ENCODE measurements around the gene PKLR. TPM values are rescaled to one million over a fixed set of nuclear protein-coding genes. Genes with fewer than 3 reads are reported as not detected.

PKLR gene
- total RNA-seq (2021; ENCODE audit: unreplicated experiment) (0.17 TPM), Bru-seq, nascent RNA (percentile 6 among the genes with signal in this experiment), BruChase-seq, experiment 1, labeled RNA remaining after a 6-hour chase (percentile 7 among the genes with signal in this experiment), BruChase-seq, experiment 2, labeled RNA remaining after a 2-hour chase (not detected)
- polyA plus RNA-seq (2012) = not detected in 2 replicates
- long read RNA-seq = 0 reads

GRCh38 chr1:155301342-155301841, at the start of gene PKLR:
PKLR (minus strand) TSS chr1:155301438; CDS start chr1:155301395, 43 bp downstream.
- Histone ChIP-seq H4K20me1 (ENCODE audit: insufficient read depth) (no peaks in the 10 kb centered on the region), H3K27ac (ENCODE audit: low read depth, low read length) (no peak within 1 kb of the TSS), H3K4me3 (replicated peaks in 1 of 2; ENCODE audit: low read depth in 1 of 2, low read length in 2 of 2) (no peak within 1 kb of the TSS), H3K27me3 (ENCODE audit: insufficient read depth, low read length) (no peaks in the 10 kb centered on the region), H3K9me2 (ENCODE audit: insufficient read depth) (no peaks in the 10 kb centered on the region), H3K9ac (ENCODE audit: low read length) (no peak within 1 kb of the TSS), H3K4me1 (ENCODE audit: control insufficient read depth in 1 of 2, insufficient read depth in 2 of 2, low read length in 2 of 2) (peaks cover 0 to 7% of the 10 kb centered on the region in 2 experiments; a peak in 3 of 4 replicates), H3K4me2 (ENCODE audit: low read length) (no peak within 1 kb of the TSS), H3K36me3 (ENCODE audit: control insufficient read depth in 1 of 2, insufficient read depth in 2 of 2, low read length in 2 of 2) (no peaks in the 10 kb centered on the region), H2AFZ (ENCODE audit: low read depth, low read length, poor library complexity, severe bottlenecking) (no peak within 1 kb of the TSS), H3K9me3 (ENCODE audit: control insufficient read depth in 1 of 2, insufficient read depth in 1 of 2, low read depth in 1 of 2, low read length in 2 of 2) (no peaks in the 10 kb centered on the region), H3K79me2 (ENCODE audit: insufficient read depth, low read length) (no peaks in the 10 kb centered on the region)
- no TSS peak for BruUV-seq (replicated peaks)
- TF ChIP-seq, protein P1, sequence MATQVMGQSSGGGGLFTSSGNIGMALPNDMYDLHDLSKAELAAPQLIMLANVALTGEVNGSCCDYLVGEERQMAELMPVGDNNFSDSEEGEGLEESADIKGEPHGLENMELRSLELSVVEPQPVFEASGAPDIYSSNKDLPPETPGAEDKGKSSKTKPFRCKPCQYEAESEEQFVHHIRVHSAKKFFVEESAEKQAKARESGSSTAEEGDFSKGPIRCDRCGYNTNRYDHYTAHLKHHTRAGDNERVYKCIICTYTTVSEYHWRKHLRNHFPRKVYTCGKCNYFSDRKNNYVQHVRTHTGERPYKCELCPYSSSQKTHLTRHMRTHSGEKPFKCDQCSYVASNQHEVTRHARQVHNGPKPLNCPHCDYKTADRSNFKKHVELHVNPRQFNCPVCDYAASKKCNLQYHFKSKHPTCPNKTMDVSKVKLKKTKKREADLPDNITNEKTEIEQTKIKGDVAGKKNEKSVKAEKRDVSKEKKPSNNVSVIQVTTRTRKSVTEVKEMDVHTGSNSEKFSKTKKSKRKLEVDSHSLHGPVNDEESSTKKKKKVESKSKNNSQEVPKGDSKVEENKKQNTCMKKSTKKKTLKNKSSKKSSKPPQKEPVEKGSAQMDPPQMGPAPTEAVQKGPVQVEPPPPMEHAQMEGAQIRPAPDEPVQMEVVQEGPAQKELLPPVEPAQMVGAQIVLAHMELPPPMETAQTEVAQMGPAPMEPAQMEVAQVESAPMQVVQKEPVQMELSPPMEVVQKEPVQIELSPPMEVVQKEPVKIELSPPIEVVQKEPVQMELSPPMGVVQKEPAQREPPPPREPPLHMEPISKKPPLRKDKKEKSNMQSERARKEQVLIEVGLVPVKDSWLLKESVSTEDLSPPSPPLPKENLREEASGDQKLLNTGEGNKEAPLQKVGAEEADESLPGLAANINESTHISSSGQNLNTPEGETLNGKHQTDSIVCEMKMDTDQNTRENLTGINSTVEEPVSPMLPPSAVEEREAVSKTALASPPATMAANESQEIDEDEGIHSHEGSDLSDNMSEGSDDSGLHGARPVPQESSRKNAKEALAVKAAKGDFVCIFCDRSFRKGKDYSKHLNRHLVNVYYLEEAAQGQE (IDR thresholded peaks at IDR 0.05; ENCODE audit: low read depth) = no peak
- TF ChIP-seq FOSL1 (IDR thresholded peaks at IDR 0.05; ENCODE audit: low read depth) = no peak
- TF ChIP-seq POLR2A (IDR thresholded peaks at IDR 0.05; ENCODE audit: borderline replicate concordance, extremely low read depth, insufficient read depth, insufficient read length) = no peak
- no peak for TF ChIP-seq EZH2 (IDR thresholded peaks at IDR 0.05)
- TF ChIP-seq ZFX (IDR thresholded peaks at IDR 0.05) = no peak
- no peak for TF ChIP-seq CBX3 (IDR thresholded peaks at IDR 0.05; ENCODE audit: low read depth)
- no peak for TF ChIP-seq POLR2AphosphoS5 (IDR thresholded peaks at IDR 0.05; ENCODE audit: low read depth, low read length)
- TF ChIP-seq YY1 (IDR thresholded peaks at IDR 0.05; ENCODE audit: extremely low read depth, insufficient replicate concordance, low read depth, low read length) = no peak
- TF ChIP-seq, protein P2, sequence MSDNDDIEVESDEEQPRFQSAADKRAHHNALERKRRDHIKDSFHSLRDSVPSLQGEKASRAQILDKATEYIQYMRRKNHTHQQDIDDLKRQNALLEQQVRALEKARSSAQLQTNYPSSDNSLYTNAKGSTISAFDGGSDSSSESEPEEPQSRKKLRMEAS (IDR thresholded peaks at IDR 0.05) = no peak
- no peak for TF ChIP-seq ZBTB33 (IDR thresholded peaks at IDR 0.05; ENCODE audit: extremely low read depth, insufficient replicate concordance, low read length)
- no peak for TF ChIP-seq JUND (IDR thresholded peaks at IDR 0.05)
- TF ChIP-seq TCF7L2 (IDR thresholded peaks at IDR 0.05; ENCODE audit: borderline replicate concordance, extremely low read depth, insufficient read depth, insufficient read length) = no peak
- TF ChIP-seq, protein P3, sequence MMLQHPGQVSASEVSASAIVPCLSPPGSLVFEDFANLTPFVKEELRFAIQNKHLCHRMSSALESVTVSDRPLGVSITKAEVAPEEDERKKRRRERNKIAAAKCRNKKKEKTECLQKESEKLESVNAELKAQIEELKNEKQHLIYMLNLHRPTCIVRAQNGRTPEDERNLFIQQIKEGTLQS (IDR thresholded peaks at IDR 0.05) = no peak
- no peak for TF ChIP-seq SP1 (IDR thresholded peaks at IDR 0.05; ENCODE audit: low read depth)
- no peak for TF ChIP-seq ZNF274 (IDR thresholded peaks at IDR 0.05; ENCODE audit: low read depth, low read length)
- TF ChIP-seq SIN3A (IDR thresholded peaks at IDR 0.05; ENCODE audit: low read depth) = no peak
- TF ChIP-seq, protein P4, sequence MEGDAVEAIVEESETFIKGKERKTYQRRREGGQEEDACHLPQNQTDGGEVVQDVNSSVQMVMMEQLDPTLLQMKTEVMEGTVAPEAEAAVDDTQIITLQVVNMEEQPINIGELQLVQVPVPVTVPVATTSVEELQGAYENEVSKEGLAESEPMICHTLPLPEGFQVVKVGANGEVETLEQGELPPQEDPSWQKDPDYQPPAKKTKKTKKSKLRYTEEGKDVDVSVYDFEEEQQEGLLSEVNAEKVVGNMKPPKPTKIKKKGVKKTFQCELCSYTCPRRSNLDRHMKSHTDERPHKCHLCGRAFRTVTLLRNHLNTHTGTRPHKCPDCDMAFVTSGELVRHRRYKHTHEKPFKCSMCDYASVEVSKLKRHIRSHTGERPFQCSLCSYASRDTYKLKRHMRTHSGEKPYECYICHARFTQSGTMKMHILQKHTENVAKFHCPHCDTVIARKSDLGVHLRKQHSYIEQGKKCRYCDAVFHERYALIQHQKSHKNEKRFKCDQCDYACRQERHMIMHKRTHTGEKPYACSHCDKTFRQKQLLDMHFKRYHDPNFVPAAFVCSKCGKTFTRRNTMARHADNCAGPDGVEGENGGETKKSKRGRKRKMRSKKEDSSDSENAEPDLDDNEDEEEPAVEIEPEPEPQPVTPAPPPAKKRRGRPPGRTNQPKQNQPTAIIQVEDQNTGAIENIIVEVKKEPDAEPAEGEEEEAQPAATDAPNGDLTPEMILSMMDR (IDR thresholded peaks at IDR 0.05 in 2 of 3, conservative IDR thresholded peaks at IDR 0.05 in 1 of 3; ENCODE audit: borderline replicate concordance in 1 of 3, insufficient read depth in 1 of 3, low read depth in 2 of 3, low read length in 2 of 3) = no peak
- TF ChIP-seq SRF (IDR thresholded peaks at IDR 0.05; ENCODE audit: low read depth) = no peak
- CTCF ChIA-PET = no interaction called here
- intact Hi-C loops (cut with micrococcal nuclease) = no loop called here
- no peak for ATAC-seq
- DNase-seq (ENCODE audit: low read depth, low spot score) = no peak
- RAD21 ChIA-PET (ENCODE audit: low non-redundant PET in 1 of 2, low total read pairs in 2 of 2, uncharacterized antibody in 2 of 2, unreplicated experiment in 2 of 2) = interaction anchor here in 1 of 2 experiments (0.7 kb wide), 1 partner anchor 343 kb away, joined by 3 read pairs; no protein-coding TSS in a partner anchor
- POLR2A ChIA-PET = no interaction called here
